NCI-H748 (cell line): ENCODE measurements around the gene PPP1R14C.

ENCODE experiments used
- DNase-seq: peaks from one replicate; lab custom pipeline; 2025; ENCODE audit not compliant: unreplicated experiment; lab: John Stamatoyannopoulos, UW

Gene PPP1R14C

DNA sequence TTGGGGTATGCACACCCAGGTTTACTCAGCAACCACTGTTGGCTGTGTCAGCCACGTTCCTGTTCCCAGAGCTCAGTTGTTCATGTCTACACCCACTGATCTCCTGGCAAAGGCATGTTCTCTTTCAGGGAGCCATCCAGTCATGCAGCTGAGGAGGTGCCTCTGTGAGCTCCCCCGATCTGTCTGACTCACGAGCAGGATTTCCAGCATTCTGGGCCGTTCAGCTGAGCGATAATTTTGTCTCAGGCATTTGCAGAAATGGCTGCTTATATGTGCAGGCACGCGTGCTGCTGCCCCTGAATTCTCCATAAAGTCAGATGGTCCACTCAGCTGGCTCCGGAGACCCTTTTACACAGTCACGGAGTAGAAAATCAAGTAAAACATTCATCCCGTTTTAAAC lies 147.6 kb downstream of the PPP1R14C start:
- no peak for DNase-seq

DNA sequence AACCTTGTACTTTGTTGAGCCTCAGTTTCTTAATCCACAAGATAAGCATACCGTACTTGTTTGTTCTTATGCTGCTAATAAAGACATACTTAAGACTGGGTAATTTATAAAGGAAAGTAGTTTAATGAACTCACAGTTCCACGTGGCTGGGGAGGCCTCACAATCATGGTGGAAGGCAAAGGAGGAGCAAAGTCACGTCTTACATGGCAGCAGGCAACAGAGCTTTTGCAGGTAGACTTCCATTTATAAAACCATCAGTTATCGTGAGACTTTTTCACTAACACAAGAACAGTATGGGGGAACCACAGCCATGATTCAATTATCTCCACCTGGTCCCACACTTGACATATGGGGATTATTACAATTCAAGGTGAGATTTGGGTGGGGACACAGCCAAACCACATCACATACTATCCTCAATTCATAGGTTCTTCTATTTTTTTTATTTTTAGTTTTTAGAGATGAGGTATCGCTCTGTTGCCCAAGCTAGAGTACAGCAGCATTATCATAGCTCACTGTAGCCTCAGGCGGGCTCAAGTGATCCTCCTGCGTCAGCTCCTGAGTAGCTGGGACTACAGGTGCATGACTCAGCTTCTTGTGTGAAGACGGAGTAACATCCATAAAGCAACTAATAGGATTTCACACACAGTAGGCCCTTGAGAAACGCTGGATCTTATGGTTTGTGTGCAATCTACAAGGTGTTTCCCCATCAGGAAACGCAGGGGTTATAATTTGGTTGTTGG lies 149.3 kb downstream of the PPP1R14C start:
- DNase-seq, result no peak

DNA sequence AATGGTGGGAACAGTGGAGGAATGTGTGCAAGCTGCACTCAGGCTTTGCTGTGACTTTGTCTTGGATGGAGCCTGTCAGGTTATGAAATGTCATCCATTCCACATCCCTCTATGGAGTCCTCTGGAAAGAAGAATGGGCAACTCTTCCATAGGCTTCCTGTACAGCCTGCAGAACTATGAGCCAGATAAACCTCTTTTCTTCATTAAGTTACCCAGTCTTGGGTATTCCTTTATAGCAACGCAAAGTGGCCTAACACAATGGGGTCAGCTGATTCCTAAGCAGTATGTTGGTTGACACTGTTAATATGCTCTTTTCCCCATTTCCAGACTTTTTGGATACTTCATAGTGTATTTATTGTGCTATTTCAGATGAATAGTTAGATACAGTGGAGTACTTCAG lies 150.2 kb downstream of the PPP1R14C start:
- DNase-seq, result no peak

DNA sequence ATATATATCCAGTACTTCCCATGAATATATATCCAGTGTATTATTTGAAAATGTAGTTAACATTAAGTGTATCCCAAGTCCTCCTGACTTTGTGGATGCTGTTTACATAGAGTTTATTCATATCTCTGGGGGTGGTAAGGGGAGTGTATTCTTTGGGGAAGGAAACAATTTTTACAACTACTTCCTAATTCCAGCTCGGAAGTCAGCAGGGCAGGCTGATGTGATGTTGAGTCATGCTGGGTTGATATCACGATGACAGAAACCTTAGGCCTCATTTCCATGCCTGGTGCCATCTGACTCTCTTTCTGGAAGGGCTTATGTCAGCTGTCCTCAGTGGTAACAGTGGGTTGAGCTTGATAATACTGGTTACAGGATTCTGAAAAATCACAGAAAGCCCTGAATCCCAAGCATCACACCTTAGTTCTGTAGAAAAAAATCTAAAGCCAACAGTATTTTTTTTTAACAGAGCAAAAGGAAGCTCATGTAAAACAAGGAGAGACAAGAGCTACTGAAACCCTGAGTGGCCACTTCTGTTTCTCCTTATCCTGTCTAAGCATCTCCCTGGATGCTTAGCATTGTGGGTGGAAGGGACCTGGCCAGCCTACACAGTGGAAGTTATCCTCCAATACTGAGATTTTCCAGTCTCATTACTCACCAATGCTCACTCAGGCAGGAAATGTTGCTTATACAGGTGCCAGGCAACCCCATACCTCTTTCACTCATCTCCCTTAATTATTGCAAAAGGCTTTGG lies 150.8 kb downstream of the PPP1R14C start:
- DNase-seq, result no peak

DNA sequence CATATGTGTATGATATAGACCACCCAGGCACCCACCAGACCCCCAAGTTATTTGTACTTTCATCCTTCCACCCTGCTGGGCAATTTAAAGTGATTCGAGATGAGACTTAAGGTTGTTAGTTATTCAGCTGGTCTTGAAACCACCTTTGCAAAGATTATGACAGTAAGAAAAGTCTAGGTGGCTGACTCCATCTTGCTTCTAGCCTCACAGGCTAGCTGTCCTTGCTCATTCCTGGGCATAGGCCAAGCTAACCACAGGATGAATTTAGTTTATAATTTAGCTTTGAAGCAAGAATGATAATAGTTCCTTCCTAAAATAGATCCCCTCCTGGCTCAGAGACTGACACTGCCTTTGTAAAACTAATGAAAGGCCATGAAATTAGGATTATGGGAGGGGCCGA lies 154.0 kb downstream of the PPP1R14C start:
- no peak for DNase-seq

DNA sequence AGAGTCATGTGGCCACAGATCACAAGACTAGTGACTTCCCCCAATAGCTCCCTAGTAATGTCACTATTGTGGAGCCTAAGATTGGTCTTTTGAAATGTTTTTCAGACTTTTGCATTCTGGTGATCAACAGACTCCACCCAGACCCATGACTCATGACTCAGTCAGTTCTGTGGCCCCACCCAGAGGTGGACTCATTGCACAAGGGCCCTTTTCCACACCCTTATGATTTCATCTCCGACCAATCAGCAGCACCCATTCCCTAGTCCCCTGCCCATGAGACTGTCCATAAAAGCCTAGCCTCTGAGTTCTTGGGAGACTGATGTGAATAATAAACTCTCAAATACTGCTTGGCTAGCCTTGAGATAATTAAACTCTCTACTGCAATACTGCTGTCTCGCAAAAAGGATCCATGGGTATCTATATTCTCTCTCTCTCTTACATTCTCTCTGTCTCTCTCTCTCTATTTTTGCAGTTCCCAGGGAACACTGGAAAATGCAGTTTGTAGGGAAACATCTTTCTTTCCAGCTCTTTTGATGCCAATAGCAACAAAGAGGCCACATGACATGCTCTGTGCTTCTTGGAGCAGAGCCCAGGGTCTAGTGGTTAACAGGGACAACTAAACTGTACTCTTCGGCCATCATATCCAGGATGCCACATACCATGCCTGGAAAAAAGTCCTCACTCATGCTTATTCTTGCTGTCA lies 154.6 kb downstream of the PPP1R14C start:
- DNase-seq, result no peak

DNA sequence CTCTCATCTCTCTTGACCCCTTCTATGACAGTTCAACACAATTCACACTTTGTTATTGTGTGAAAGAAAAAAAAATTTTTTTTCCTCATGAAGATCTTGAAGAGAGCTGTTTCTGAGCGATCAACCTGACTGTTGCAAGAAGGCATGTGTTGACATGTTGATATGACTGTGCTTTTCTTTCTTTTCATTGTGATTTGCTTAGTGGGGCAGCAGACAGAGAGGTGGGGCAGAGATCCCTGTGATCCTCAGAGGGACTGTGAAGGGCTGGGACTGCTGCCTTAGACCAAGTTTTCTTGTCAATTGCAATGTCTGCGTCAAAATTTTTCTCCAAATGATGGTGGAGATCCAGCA lies 155.2 kb downstream of the PPP1R14C start:
- DNase-seq, result no peak

DNA sequence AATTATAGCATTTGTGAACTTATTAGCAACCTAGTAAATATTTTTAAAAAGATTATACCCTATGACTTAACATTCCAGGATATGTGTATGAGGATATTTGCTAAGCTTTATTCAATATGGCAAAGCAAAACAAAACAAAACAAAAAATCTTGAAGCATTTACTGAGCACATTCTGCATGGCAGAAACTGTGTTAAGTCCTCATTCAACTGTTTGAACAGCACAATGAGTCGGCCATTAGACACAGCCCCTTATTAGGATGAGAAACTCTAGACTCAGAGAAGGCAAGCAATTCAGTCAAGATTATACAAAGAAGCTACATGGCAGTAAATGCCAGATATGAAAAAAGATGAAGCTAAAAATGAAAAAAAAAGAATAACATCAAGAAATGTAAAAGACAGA lies 155.8 kb downstream of the PPP1R14C start:
- no peak for DNase-seq
